GM11168 (cell line): ENCODE results near the gene SLC25A26.

Experiments used
- in situ Hi-C: fragments of 300-500 bp; cut with MboI; formaldehyde crosslinking; loops from one replicate; pipeline ENCODE4 v1.12.0; 2022; ENCODE audit warnings: low sequenced_read_pairs; ENCODE audit not compliant: unreplicated experiment

The SLC25A26 gene

DNA sequence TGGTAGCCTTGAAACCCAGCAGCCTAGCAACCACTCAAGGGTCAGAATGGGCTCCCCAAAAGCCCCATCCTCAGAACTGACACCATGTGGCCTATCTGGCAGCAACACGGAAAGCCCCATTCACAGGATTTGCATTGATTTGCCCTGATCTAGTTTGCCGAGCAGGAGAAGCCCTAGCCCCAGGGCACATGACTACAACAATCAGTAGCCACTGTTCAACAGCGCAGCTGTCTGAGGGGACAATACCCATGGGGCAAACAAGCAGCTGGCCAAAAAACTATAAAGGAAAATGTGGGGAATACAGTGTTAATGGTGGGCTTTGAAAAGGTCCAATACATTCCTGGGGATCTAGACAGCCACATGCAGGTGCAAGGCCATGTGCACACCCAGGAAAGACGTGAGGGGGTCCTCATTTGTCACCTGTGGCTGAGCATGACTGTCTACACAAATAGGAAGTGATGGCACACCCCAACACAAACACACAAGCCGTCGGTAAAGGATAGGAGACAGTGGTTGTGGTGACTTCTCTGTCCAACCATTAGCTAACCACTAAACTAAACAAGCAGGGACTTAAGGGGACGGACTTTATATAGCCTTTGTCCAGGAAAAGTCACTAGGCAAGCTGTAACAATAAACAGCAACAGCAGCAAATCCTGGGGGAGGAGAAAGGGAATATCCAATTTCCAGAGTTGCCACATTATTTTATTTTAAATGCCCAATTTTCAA is 166.3 kb downstream of the SLC25A26 start:
- in situ Hi-C loops = no loop called here

- in situ Hi-C loops = no loop called here
Measured at GRCh38 chr3:66390013-66390412, 169.2 kb downstream of the SLC25A26 start.

DNA sequence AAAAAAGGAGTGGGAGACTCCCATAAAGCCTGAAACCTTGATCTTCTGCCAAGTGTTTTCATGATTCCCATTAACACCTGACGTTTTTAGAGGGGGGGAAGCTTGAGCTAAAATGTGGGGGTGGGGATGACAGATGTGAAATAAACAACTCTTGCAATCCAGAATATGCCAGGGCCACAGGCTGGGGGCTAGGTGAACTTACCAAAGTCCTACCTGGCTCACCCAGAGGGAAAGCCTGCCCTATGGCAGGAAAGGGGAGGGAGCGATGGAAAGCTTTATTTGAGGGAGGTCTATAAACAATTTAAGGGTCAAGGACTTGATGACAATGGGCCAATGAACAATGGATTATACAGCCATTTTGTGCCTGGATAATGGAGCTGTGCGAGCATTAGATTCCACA is 171.7 kb downstream of the SLC25A26 start:
- in situ Hi-C loops = no loop called here

- in situ Hi-C loops = no loop called here
Measured at GRCh38 chr3:66392966-66393332, 172.1 kb downstream of the SLC25A26 start.

- in situ Hi-C loops = no loop called here
Measured at GRCh38 chr3:66393333-66394005, 172.7 kb downstream of the SLC25A26 start.

- in situ Hi-C loops = no loop called here
Measured at GRCh38 chr3:66394019-66394752, 173.4 kb downstream of the SLC25A26 start.

DNA sequence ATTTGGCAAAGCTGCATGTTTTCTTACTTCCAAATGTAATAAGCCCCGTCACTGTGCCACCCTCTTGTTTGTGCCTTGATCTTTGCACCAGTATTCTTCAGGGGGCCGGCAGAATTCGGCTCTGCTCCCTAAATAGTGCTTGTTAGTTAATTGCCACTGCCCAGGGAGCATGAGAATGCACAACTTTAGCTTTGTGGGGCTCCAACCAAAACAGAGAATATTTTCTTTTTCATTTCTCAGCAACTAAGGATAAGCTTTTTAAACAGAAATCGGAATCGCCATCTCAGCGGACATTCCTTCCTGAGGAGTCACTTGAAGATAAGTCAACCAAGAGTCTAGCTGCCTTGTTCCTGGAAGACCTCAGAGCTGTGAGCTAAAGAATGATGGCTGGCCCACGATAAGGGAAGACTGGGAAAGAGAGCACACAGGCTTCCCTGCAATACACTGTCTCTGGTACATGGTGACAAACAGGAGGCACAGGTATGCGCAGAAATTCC is 174.0 kb downstream of the SLC25A26 start:
- in situ Hi-C loops = no loop called here

DNA sequence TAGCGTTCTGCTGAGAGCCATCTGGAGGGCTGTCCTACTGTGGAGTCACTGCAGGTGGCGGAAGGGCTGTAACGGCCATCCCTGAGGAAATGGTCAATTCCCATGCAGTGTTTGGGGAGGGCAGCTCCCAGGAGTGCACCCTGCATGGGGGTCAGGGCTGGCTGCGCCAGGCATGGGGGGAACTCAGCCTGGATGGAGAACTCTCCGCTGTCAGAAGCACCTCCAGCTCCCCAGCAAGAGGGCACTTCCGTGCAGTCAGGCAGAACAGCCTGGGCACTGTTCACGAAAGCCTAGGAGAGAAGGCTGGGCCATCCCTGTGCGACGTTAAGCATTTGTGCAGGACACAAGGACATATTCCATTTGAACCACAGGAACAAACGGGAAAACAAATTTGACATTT is 174.8 kb downstream of the SLC25A26 start:
- in situ Hi-C loops = no loop called here

DNA sequence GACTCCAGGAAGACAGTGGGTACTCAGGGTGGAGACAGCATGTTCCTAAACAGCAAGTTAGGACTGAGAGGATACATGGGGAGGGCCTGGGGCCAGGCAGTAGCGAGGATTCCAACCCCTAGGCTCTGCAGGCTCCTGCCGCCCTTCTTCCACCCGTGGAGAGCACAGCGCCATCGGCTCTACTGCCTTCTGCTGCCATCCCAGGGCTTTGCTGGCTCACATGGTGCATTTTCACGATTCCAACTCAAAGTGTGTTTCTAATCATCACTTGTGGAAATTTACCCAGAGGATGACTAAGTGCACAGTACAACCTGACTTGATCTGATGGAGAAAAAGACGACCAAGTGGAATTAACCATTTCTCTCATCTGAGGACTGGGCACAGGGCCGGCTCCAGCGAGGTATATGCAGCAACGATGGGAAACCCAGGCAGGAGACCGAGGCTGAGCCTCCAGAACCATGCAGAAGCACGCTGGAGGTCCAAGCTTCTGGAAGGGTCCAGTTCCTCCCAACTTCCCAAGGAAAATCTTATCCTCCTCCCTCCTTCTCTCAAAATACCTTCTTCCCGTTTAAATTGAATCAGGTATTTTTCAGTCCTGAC is 175.5 kb downstream of the SLC25A26 start:
- in situ Hi-C loops = no loop called here

- in situ Hi-C loops = no loop called here
Measured at GRCh38 chr3:66396888-66397287, 176.1 kb downstream of the SLC25A26 start.

- in situ Hi-C loops = no loop called here
Measured at GRCh38 chr3:66397745-66398144, 176.9 kb downstream of the SLC25A26 start.

- in situ Hi-C loops = no loop called here
Measured at GRCh38 chr3:66398228-66399025, 177.6 kb downstream of the SLC25A26 start.

DNA sequence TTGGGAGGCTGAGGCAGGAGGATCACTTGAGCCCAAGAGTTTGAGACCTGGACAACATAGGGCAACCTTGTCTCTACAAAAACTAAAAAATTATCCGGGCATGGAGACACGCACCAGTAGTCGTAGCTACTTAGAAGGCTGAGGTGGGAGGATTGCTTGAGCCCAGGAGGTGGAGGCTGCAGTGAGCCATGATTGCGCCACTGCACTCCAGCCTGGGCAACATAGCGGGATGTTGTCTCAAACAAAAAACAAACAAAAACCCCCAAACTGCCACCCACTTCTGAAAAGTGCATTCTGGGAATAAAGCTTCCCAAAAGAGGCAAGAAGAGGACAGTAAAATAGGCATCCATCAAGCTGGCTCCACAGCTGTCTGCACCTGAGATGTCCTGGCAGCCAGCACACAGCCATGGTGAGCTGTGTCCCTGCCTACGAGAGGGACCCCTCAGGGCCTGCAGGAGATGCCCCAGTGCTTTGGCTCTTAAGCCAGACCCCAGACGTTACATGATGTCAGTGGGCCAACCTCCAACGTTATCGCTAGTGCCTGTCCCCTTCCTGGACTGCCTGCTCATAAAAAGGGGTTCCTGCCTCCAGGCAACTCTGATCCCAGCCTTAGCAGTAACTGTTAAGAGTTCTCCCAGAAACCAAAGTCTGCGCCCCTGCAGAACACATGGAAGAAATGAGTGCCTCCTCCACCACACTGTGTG is 178.9 kb downstream of the SLC25A26 start:
- in situ Hi-C loops = loop anchor here (10.0 kb wide), 1 partner anchor 415 kb away; no protein-coding TSS in a partner anchor

DNA sequence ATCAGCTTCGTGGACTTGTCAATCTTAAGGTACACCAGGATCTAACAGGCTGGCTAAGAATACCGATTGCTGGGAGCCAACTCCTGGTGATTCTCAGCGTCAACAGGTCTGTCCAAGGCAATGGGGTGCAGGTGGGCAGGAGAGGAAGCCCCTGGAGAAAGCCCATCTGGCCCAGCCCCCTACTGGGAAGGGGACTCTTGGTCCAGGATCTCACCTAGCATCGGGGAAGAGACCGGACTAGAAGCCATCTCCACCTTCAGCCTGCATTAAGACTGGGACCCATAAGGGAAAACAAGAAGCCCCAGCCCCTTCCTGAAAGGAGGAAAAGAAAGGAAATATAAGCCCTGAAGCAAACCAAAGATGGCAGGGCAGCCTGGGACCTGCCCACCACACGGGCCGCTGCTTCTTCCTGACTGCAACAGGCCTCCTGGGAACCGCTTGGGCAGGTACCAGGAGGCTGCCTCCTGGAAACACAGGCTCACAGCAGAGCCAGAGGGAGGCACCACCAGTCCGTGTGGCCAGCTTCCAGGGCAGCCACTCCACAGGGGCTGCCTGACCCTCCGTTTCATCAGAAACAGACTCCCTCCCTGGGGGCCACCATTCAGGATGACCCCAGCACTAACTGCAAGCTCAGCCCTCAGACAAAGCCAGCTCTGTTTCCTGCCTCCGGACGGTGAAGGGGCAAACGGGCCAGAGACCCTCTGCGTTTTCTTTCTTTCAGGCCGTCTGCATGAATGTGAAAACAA is 179.8 kb downstream of the SLC25A26 start:
- in situ Hi-C loops = loop anchor here (10.0 kb wide), 1 partner anchor 414 kb away; no protein-coding TSS in a partner anchor

DNA sequence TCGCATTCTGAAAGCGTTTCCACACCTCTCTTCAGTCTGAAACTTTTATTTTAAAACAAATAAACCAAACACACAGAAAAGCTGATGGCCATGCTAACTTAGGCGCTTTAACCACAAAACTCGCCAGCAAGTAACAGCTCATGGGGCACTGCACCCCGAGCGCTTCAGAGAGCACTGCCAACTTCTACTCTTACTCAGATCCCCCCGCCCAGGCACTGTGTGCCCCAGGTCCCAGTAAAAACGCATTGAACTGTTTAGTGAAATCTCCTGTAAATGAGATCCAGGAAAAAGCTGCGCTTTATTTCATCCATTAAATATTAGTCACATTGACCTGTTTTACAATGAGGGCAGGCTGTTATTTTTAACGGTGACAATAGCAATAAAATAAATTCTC is 180.4 kb downstream of the SLC25A26 start:
- in situ Hi-C loops = loop anchor here (10.0 kb wide), 1 partner anchor 414 kb away; no protein-coding TSS in a partner anchor

DNA sequence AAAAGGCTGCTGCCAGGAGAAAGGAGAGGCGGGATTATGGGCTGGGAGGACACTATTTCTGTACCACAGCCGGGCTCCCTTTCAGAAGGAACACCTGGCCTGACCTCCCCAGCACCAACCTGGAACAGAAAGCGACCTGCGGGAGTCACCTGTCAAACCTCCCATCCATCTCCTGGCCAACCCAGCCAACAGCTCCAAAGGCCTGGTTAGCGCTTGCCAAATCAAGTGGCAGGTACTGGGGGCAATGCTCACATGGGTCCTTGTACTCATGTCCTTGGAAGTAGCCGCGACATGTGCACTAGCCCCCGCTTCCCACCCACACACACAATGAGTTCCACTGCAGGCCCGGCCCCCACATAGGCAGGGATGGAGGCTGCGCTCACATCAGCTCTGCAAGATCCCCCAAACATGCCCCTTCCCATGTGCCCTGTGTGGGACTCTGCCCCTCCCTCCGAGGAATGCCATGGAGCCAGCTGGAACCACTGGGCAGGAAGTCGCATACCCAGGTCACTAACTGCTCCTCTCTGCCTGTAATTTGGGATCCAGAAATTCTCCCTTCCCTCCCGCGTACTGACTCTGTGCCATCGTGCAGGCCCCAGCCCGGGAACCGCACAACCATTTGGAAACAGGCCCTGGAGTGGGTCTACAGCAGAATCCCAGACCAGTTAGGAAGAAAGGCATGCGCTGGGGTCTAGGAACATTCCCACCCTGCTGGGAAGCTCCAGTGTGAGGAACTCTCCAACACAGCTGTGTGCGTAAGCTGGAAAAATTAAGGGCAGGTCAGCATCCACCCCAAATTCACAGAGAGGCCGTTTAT is 181.1 kb downstream of the SLC25A26 start:
- in situ Hi-C loops = loop anchor here (10.0 kb wide), 1 partner anchor 413 kb away; no protein-coding TSS in a partner anchor

GRCh38 chr3:66402596-66403290 is 181.9 kb downstream of the SLC25A26 start:
- in situ Hi-C loops = loop anchor here (10.0 kb wide), 1 partner anchor 412 kb away; no protein-coding TSS in a partner anchor
